HG02623 (cell line): ENCODE results near the gene CCS.
"Not testable (repeated sequence)": the region's sequence is repeated elsewhere in the genome, so short reads cannot be mapped to it uniquely, and the experiment has no call there.

ENCODE experiments used
- ATAC-seq: cut with Tn5 transposase; IDR thresholded peaks from one replicate; pipeline ENCODE4 v1.9.1; 2021; ENCODE audit warnings: moderate library complexity; ENCODE audit not compliant: unreplicated experiment

Gene CCS

DNA sequence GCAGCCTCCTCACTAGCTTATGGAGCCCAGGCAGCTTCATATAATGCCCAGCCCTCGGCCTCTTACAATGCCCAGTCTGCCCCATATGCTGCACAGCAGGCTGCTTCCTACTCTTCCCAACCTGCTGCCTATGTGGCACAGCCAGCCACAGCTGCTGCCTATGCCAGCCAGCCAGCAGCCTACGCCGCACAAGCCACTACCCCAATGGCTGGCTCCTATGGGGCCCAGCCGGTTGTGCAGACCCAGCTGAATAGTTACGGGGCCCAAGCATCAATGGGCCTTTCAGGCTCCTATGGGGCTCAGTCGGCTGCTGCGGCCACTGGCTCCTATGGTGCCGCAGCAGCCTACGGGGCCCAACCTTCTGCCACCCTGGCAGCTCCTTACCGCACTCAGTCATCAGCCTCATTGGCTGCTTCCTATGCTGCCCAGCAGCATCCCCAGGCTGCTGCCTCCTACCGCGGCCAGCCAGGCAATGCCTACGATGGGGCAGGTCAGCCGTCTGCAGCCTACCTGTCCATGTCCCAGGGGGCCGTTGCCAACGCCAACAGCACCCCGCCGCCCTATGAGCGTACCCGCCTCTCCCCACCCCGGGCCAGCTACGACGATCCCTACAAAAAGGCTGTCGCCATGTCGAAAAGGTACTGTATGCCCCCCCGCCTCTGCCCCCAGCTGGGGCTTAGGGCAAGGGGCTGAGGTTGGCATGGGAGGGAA is 32.2 kb downstream of the CCS start:
- no peak for ATAC-seq

DNA sequence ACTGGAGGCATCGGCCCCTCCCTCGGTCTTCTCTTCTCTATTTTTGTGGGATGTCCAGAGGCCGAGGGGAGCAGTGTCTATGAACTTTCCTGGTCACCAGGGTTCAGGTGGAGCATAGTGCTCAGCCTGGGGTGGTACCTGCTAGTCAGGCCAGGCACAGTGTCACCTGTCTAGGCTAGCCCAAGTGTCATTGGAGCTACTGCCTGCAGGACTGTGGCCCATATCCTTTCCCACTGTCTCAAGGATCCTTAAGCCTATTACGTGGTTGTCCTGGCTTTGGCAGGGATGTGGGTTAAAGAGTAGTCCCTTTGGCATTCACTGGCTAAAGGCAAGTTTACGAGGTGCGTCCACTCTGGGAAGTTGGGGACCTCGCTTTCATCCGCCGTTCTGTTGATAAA is 32.8 kb downstream of the CCS start:
- no peak for ATAC-seq

DNA sequence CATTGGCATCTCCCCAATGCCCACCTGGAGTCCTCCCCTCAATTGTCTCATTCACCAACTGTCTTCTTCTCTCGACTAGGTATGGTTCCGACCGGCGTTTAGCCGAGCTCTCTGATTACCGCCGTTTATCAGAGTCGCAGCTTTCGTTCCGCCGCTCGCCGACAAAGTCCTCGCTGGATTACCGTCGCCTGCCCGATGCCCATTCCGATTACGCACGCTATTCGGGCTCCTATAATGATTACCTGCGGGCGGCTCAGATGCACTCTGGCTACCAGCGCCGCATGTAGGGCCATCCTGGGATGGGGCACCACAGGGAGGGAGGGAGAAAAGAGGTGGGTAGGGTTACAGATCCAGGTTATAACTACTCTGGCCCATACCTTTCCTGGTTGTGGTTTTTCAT is 33.4 kb downstream of the CCS start:
- ATAC-seq, result no peak

DNA sequence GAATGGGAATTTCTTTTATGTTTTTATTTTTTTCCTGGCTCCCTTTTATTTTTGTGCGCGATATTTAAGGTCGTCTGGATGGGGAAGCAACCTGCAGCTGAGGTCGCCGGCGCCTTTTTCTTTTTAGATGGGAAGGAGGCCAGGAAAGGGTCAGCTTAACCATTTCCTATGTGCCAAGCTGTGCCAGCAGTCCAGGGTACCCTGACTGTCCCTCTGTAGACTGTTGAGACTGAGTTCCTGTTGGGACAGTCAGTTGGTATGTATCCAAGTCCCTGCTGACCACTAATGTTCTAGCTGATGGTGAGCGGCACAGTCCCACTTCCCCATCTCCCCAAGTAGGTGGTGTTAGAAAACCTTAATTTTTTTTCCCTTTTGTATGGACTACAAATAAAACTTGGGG is 33.9 kb downstream of the CCS start:
- ATAC-seq, result no peak

DNA sequence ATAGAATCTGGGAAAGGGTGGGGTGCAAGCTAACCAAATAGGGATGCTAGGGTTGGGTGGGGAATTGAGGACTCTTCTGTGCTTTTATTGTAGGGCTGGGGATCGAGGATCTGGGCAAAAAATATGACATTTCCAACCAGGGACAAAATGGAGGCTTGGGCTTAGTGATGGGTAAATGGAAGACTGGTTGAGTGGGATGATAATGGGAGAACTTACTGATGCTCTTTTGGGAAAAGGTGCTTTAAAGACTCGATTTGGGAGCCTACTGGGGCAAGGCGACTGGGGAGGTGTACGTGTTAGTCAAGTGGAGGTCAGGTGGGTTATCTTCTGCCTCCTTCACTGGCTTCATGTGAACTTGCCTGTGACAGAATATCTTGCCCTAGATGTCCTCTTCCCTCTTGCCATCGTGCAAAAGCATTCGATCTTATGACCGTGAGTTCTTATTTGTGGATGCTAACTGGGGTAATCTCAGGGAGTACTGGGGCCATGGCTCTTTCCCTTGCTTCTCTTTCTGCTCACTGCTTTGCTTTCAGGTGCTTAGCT is 35.1 kb downstream of the CCS start:
- no peak for ATAC-seq

DNA sequence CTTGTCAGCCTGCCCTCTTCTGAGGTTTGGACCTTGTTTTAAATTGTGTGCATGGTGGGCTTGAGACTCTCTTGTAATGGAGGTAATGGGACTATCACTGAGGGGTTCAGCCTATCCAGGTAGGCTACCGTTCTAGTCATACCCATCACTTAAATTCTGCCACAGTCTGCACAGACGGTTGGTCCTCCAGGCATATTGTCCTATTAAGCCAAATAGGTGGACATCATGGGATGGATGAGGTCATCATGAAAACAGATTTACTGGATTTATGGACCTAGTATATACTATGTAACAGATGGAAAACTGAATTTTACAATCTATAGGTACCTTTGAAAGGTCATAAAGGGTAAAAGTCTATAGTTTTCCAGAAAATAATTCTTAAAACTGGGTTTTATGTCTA is 36.4 kb downstream of the CCS start:
- no peak for ATAC-seq

DNA sequence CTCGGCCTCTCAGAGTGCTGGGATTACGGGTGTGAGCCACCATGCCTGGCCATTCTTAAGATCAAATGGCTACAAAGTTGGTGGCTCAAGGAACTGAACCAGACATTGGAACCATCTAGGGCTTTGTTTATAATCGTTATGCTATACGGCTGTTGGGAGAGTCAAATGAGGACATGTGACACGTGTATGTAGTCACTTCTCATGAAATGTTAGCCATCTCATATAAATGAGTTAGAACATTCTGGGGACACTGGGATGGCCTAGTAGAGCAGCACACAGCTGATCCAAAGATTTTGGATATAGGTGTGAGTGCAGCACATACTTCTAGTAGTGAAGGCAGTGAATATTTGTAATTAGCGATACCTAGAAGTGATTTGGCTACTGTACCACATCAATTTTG is 38.9 kb downstream of the CCS start:
- no peak for ATAC-seq

DNA sequence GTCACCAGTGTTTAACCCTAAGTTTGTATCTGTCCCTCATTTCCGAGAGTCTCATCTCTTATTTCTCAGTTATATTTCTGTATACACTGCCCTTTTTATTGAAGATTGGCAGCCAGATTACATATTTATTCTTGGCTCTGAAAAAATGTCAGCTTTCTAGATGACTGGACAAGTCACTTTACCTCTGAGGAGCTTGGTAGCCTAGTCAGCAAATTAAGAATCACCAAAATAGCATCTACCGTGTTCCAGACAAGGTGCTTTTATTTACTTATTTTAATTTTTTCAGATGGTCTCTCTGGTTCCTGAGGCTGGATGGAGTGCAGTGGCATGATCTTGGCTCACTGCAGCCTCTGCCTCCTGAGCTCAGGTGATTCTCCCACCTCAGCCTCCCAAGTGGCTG is 40.0 kb downstream of the CCS start:
- no peak for ATAC-seq

DNA sequence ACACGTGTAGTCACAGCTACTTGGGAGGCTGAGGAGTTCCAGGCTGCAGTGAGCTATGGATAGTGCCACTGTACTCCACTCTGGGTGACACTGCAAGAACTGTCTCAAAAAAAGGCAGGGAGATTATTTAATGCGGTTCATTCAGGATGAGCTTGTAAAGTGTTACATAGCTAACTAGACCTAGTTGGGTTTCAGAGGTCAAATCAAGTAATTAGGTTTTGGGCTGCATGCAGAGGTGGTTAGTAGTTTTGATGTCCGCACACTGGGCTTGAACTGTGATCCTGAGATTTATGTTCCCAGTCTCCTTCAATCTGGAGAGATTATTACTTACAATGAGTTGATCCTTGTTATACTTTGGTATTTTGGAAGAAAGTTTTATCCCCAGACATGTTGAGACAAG is 43.4 kb downstream of the CCS start:
- ATAC-seq, result no peak

DNA sequence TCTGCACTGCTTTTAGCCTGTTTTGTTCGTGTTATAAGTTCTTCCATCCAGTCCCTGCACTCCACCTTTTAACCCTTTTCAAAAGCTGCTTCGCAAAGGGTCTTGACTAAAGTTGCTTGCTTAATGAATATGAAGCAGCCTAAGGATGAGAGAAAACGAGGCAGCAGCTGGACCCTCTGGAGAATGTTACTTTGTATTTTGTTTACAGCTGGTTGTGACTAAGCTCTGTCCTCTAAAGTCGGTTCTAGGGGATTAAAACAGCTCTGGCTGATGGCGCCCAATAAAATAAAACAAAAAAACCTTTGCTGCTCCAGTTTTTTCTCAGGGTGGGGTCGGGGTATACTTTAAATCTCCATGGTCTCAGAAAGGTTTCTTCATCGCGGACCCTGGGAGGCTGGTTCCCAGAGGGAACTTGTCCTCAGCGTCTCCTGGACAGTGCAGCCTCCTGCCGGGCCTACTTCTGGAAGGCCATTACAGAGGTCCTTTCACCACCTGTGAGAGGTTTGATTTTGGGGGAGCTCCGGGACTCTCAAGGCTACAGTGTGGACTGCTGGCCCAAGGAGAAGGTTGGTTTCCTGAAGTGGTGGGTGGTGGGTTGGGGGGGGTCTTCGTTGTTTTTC is 44.7 kb downstream of the CCS start:
- ATAC-seq, result no peak

DNA sequence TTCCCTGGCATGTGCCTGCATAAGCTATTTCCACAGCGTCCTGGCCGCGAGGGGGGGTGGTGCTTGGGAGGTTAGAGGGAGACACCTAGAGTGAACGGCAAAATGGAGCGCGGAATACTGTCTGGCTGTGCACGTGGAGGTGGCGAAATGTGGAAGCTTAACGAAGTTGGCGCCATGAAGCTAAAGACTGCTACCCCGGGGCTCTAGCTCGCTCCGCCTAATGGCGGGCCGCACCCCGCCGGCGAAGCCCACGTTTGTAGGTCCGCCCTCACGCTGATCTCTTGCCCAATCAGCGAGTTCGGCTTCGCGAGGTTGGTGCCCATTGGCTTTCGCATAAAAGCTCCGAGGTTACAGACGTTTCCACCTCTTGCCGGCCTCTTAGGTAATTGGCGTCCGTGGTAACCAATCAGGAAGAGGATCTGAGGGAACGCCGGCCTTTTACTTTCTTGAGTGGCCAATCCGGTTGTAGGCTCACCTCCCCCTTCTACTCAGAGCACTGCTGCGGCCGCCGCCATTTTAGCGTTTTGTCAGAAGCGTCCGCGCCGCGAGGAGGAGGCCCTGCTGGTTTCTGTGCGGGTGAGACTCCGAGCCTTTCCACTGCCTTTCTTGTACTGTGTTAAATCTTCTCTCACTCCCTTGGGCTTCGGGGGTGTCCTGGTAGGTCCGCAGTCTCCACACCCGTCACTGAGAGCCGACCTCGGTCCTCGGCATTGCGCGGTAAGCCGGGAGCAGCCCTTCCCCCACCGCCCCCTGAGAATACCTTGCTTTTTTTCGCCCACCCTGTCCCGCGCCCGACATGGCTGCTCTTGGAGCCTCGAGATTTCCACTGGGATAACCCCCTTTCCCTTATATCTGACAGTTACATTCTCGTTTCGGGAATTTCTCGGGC is 45.4 kb downstream of the CCS start, which contains the start of gene RBM4:
RBM4 (plus strand) TSS at position 527 of the 889 bp plus-strand sequence. CDS start 1,009 bp downstream, outside the sequence.
- ATAC-seq, result peak; percentile 95

DNA sequence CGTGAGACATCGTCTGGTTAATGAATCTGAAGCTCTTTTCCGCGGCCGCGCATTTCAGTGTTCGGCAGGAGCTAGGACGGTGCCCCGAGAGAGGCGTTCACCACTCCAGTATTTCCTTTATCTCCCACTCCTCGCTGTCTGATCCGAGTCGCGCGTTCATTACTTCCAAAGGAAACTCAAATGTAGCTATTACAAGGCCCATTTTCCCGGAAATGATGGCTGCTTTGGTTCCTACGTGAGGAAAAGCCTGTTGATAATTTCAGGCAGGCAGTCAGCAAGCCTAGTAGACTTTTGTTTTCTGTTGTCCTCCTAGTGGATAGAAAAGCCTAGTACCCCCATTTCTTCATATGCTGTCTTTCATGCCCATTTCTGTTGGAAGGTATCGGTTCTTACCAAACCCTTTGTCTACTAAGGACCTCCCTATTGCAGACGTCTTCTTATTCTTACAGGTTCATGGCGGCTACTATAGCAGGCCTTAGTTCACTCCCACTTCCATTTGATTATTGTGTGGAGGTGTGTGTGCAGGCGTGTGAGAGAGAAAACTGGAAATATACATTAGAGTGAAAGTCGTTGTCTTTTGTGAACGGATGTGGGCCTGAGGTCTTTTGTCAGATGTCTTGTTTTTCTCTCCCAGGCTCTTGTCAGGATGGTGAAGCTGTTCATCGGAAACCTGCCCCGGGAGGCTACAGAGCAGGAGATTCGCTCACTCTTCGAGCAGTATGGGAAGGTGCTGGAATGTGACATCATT is 46.3 kb downstream of the CCS start:
- no peak for ATAC-seq

DNA sequence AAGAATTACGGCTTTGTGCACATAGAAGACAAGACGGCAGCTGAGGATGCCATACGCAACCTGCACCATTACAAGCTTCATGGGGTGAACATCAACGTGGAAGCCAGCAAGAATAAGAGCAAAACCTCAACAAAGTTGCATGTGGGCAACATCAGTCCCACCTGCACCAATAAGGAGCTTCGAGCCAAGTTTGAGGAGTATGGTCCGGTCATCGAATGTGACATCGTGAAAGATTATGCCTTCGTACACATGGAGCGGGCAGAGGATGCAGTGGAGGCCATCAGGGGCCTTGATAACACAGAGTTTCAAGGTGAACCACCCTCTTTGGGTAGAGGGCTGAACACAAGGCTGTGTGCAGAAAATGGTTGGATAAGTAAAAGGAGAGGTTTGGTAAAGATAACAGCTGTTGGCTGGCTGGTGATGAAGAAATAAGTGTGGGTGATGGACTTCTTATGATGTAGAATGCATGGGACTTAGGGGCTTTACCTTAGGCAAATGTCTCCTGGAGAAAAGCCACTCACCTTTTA is 46.9 kb downstream of the CCS start:
- not testable (repeated sequence) for ATAC-seq

DNA sequence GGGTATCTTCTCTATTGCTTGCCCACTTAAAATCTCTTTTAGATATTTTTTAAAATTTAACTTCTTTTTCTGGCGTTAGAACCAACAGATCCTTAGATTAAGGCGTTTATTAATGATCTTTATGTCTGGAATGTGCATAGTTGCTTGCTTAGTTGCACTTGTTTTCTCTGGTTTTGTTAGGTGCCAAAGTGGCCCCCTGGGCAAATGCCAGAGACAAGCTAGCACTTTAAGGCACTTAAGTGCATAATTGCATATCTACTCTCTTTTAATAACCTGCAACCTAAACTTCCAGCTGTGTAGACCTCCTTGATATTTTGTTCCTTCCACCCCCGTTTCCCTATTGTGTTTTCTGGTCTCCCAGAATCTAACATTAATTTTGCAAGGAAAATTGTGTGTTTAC is 48.8 kb downstream of the CCS start:
- no peak for ATAC-seq

DNA sequence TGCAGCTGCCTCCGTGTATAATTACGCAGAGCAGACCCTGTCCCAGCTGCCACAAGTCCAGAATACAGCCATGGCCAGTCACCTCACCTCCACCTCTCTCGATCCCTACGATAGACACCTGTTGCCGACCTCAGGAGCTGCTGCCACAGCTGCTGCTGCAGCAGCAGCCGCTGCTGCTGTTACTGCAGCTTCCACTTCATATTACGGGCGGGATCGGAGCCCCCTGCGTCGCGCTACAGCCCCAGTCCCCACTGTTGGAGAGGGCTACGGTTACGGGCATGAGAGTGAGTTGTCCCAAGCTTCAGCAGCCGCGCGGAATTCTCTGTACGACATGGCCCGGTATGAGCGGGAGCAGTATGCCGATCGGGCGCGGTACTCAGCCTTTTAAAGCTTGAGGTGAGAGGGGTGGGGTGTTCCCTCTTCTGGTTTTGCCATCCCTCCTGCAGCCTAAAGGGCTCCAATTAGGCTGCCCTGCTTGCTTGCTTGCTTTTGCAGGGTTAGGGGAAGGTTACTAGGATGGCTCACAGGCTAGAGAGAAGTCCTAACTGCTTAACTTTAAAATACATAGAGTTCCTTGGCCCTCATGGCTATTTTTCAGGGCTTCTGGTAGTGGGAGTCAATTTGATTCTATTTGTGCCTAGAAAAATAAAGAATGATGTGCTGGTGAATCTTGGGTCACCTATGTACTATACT is 50.9 kb downstream of the CCS start:
- ATAC-seq, result no peak

DNA sequence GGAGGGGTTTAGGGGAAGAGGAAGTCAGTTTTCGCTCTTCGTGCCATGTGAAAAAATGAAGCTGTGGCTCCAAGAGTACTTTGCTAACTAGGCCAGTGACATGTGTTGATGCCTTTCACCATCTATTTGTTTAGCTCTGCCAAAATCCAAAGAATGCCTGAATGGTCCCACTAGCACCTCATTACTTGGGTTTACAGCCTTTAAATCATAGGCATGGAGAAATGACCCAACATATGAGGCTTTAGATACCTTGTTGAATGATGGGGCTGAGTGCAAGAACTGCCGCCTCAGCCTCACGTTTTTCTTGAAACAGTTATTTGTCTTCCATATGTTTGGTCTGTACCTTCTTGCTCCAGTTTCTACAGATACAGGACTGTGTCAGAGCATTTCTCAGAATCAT is 53.8 kb downstream of the CCS start:
- no peak for ATAC-seq

DNA sequence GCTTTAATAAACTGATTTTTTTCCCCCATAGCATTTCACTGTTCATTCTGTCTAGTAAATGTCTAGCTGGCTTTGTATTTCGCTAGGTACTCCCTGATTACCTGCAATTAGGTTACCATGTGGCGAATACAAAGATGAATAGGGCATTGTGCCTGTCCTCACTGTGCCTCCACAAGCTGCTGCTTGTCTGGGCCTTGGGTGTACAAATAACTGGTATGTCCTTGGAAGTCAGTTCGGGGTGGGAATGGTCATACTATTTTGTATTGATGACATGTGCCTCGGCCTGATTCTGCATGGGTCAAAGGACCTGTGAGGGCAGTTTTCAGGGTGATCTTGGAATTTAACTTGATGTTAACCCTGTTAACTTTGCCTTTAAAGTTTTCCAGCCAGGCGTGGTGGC is 56.9 kb downstream of the CCS start:
- ATAC-seq, result no peak

DNA sequence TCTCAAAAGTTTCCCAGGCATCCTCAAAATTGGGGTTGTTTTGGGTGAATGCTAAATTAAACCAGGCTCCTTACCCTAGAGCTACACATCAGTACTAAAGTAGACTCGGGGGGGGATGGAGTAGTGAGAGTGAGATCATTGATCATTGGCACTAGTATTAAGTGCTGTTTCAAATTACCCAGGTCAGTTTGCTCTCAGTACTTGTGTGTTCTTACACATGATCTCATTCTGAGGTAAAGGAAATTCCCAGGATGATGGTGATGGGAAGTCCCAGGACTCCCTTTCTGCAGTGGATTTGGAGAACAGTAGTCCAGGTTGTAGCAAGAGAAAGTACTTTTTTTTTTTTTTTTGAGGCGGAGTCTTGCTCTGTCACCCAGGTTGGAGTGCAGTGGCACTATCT is 58.0 kb downstream of the CCS start:
- no peak for ATAC-seq

DNA sequence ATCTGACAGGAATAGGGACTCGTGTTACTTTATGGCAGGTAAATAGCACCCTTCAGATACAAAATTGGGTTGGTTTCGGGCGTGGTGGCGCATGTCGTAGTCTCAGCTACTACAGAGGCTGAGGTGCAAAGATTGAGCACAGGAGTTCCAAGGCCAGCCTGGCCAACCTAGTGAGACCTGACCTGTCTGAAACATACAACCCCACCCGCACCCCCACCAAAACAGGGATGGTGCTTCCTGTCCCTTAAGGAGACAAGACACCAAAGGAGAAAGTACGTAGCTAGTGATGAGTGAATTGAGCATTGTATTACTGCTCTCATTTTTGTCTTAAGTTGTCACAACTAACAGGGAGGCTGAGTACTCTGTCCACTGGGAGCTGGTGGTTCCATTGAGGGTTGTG is 59.7 kb downstream of the CCS start:
- no peak for ATAC-seq

DNA sequence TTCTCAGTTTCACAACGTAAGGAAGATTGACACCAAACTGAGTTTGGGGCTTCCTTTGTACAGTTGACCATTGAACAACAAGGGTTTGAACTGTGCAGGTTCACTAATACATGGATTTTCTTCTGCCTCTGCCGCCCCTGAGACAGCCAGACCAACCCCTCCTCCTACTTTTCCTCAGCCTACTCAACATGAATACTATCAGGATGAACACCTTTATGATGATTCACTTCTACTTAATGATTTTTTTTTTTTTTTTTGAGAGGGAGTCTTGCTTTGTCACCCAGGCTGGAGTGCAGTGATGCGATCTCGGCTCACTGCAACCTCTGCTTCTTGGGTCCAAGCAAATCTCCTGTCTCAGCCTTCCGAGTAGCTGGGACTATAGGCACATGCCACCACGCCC is 60.1 kb downstream of the CCS start:
- ATAC-seq, result no peak
